Measurements from ENCODE around the gene NOL12. TPM values are rescaled to one million over a fixed set of nuclear protein-coding genes. Genes with fewer than 3 reads are reported as not detected.

Gene NOL12, protein sequence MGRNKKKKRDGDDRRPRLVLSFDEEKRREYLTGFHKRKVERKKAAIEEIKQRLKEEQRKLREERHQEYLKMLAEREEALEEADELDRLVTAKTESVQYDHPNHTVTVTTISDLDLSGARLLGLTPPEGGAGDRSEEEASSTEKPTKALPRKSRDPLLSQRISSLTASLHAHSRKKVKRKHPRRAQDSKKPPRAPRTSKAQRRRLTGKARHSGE
- total RNA-seq (2022; extraction: Qiagen RNA extraction): 24.4 to 29.5 TPM (median 27.5 TPM) in 5 replicates

DNA sequence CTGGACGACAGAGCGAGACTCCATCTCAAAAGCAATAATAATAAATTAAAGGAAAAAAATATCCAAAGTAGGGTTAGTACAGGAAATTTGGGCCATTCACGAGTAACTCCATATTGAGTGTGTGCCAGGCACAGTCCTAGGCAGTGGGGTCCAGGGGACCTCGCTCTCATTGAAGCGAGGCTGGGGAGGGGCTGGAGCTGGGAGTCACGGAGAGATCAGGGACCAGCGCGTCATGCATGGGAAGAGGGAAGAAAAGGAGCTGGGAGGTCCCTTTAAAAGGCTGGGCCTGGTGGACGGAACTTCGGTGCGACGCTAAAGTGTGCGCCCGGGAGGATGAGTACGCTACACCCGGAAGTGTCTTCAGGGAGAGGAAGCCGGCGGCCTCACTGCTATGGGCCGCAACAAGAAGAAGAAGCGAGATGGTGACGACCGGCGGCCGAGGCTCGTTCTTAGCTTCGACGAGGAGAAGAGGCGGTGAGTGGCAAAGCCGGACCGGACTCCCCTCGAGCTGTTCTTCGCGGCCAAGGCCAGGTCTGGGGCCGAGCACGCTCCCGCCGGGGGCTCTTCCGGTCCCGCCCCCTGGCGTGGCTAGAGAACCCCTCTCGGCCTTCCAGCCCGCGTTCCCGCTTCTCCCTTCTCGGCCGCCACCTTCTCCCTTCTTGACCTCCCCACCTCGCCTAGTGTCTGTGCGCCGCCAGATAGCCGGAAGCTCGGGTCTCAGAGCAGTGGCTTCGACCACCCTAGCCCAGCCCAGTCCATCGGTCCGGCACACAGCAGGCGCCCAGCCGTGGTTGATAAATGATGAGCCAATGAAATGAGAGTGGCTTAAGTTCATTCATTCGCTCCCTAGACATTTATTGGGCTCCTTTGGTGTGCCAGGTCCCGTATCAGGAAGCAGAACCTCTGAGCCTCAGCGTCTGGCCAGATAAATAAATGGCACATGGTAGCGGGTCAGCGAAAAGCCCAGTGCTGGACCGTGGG, at the start of gene NOL12:
NOL12 (plus strand) TSS at position 342 of the 981 bp plus-strand sequence; CDS start at position 392, 50 bp downstream.

DNA sequence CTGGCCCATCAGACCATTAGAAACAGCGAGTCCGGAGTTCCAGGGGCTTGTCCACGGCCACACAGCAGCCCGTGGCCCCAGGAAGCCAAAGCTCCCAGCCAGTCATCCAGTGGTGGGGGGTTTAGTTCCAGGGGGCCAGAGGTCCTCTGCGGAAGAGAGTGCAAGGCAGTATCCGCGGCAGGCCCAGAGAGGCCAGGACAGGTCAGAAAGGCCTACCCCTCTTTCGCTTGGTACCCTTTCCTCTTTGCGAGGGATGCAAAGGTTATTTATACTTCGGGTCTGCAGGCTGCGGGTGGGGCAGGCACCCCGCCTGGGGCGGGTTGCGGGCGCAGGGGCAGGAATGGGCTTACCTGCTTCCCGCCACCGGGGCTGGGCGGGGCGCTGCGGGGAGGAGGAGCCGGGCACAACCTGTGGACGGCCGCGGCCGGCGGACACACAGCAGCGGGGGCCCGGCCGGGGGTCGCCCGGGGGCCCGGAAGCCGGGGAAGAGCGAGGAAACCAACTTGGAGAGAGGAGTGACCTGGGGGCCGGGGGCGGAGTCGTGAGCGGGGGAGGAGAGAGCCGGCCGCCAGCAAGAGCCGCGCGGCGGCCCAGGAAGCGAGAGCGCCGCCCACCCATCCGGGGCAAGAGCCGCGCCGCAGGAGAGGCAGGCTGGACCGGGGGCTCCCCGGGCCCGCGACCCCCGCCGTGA, 46.9 kb upstream of the NOL12 start, which contains the start of gene SH3BP1:
SH3BP1 (plus strand) TSS at position 600 of the 691 bp plus-strand sequence. CDS start 119 bp downstream, outside the sequence.

DNA sequence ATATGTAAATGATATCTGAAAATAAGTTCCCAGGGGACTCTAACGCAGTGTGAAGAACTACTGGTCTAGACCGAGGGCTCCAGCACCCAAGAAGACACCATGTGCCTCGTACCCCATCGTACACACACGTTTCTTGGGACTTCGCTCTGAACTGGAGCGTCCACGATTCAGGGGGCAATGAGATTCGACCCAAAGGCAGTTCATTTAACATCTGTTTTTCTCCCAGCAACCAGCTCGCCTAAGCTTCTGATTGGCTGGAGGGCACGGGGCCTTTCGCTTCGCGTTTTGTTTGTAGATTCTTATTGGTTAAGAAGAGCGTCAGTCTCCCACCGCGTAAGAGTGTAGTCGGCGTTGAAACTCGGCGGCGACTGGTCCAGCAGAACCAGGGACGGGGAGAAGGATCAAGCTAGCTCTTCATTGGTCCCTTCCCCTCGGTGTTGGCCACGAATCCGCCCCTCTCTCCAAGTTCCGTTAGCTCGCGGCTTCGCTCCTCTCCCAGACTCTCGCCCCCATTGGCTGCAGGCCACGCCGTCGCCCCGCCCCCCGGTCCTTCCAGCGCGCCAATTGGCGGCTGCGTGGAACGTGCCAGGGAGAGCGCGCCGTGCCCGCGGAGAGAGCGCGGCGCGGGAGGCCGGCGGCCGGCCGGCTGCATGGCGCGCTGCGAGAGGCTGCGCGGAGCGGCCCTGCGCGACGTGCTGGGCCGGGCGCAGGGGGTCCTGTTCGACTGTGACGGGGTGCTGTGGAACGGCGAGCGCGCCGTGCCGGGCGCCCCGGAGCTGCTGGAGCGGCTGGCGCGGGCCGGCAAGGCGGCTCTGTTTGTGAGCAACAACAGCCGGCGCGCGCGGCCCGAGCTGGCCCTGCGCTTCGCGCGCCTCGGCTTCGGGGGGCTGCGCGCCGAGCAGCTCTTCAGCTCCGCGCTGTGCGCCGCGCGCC, 27.7 kb upstream of the NOL12 start, which contains the start of gene PDXP:
PDXP (plus strand) TSS at position 591 of the 933 bp plus-strand sequence; CDS start at position 651, 60 bp downstream.

DNA sequence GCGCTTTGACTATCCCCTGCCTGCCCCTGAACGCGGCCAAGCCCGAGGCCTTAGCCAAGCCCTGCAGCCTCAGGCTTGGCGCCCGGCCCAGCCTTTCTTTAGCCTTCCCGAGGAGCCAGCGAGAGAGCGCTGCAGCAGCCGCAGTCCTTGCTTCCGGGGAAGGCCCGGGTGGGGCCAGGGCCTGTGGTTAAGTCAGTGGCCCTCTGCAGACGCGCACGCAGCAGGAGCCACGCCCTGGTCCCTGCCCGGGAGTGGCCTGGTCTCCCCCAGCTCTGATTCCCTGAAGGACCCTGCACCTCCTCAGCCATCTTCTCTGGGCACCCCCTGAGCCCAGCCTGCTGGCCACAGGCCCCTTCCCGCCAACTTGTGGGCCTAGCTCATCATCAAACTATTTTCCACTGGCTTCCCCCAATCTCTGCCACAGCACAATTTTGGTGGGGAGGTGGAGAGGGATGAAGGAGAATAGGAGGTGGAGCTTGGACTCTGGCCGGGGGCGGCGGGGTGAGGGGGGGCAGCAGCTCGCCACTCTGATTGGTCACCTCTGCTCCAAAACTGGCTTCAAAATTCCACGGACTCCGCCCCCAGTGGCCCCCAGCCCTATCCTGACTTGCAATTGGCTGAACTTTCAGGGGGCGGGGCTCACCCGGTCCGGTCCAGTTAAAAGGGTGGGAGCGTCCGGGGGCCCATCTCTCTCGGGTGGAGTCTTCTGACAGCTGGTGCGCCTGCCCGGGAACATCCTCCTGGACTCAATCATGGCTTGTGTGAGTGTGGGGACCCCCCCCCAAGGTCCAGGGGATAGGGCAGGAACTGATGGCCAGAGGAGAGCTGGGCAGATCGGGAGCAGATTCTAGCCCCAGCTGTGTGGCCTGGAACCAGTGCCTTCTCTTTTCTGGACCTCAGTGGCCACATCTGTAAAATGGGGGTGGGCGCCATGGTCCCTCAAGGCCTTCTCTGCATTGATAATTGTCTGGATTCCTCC, 10.9 kb upstream of the NOL12 start, which contains the start of gene LGALS1:
LGALS1 (plus strand) TSS at position 686 of the 979 bp plus-strand sequence; CDS start at position 753, 67 bp downstream.

DNA sequence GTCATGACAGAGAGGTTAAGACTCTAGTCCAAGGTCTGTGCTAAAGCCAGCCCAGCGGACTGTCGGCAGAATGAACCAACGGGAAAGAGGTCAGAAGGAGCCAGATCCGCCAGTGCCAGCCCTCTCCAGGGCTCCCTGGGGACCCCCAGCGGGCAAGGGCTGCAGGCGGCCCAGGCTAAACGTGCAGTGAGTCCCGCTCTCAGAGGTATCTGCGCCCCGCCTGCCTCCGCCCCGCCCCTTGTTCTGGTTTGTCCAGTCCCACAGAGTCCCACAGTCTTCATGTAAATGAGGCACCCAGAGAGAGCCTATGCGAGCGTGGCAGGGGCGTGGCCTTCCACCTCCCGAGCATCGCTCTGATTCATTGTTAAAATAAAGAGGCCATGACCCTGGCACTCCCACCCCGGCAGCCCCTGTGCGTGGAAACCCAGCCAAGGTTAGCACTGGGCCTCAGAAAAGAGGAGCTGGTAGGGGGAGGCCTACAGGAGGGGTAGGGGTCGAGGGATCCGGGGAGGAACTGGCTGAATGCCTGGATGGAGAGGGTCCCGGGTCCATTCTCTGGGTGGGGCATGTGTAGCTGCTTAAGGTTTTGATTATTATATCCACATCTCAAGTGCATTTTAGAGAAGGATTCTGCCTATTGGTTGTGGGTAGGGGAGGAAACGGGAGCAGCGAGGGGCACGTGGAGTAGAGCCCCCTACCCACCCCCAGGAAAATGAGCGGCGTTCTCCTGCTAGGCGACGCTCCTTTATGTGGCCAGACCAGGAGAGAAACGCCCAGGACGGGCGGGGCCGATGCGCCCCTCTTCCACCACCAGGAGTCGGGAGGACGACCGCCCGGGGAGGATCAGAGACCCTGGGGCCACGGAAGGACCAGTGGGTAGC, 10.8 kb downstream of the NOL12 start, which contains the start of gene TRIOBP:
TRIOBP (plus strand) TSS at position 392 of the 881 bp plus-strand sequence. CDS start 4,318 bp downstream, outside the sequence.

Other genes starting within 250 kb of the NOL12 start
- 0.70 to 1.7 TPM (median 1.4 TPM) in 5 replicates for gene MFNG, start 200.0 kb upstream of the NOL12 start, total RNA-seq (2022; extraction: Qiagen RNA extraction)
- gene CARD10, start 166.9 kb upstream of the NOL12 start, total RNA-seq (2022; extraction: Qiagen RNA extraction): 23.3 to 32.2 TPM (median 31.4 TPM) in 5 replicates
- 22.8 to 32.8 TPM (median 31.6 TPM) in 5 replicates for gene CDC42EP1, start 125.9 kb upstream of the NOL12 start, total RNA-seq (2022; extraction: Qiagen RNA extraction)
- 0.16 to 0.30 TPM (median 0.19 TPM) in 4 of 5 replicates, not detected in the other for gene LGALS2, start 106.3 kb upstream of the NOL12 start, total RNA-seq (2022; extraction: Qiagen RNA extraction)
- 17.7 to 23.1 TPM (median 20.7 TPM) in 5 replicates for gene GGA1, start 77.5 kb upstream of the NOL12 start, total RNA-seq (2022; extraction: Qiagen RNA extraction)
- gene SH3BP1, start 46.7 kb upstream of the NOL12 start, total RNA-seq (2022; extraction: Qiagen RNA extraction): 1.0 to 2.0 TPM (median 1.6 TPM) in 5 replicates
- 12.2 to 17.5 TPM (median 15.7 TPM) in 5 replicates for gene PDXP, start 27.6 kb upstream of the NOL12 start, total RNA-seq (2022; extraction: Qiagen RNA extraction)
- gene LGALS1, start 10.7 kb upstream of the NOL12 start, total RNA-seq (2022; extraction: Qiagen RNA extraction): 1,265 to 1,421 TPM (median 1,365 TPM) in 5 replicates
- gene TRIOBP, start 10.7 kb downstream of the NOL12 start, total RNA-seq (2022; extraction: Qiagen RNA extraction): 30.0 to 40.5 TPM (median 37.3 TPM) in 5 replicates
- 3.5 to 4.2 TPM (median 3.8 TPM) in 5 replicates for gene GCAT, start 121.6 kb downstream of the NOL12 start, total RNA-seq (2022; extraction: Qiagen RNA extraction)
- 0.08 TPM in 1 of 5 replicates, not detected in the others for gene GALR3, start 137.0 kb downstream of the NOL12 start, total RNA-seq (2022; extraction: Qiagen RNA extraction)
- gene ANKRD54, start 158.0 kb downstream of the NOL12 start, total RNA-seq (2022; extraction: Qiagen RNA extraction): 18.3 to 23.9 TPM (median 23.5 TPM) in 5 replicates
- 257 to 285 TPM (median 270 TPM) in 5 replicates for gene EIF3L, start 163.1 kb downstream of the NOL12 start, total RNA-seq (2022; extraction: Qiagen RNA extraction)
- 18.5 to 20.8 TPM (median 19.9 TPM) in 5 replicates for gene MICALL1, start 220.0 kb downstream of the NOL12 start, total RNA-seq (2022; extraction: Qiagen RNA extraction)

Data from A549 treated with AZD2906 at 1 μM for 4 hours (cell line).